K562 (cell line): ENCODE measurements around the gene GALE. TPM values are rescaled to one million over a fixed set of nuclear protein-coding genes. Genes with fewer than 3 reads are reported as not detected.

Experiments
- BDP1 ChIP-seq: IDR thresholded peaks from 3 replicates; pipeline ENCODE4 v1.6.1; 2011; ENCODE audit not compliant: insufficient read length, insufficient read depth
- BRD4 ChIP-seq: fragments of 200-600 bp; sonication (generic); IDR thresholded peaks from 2 replicates; pipeline ENCODE4 v1.6.1; 2017; ENCODE audit warnings: inconsistent platforms
- CBFA2T2 ChIP-seq: fragments of 450-650 bp; conservative IDR thresholded peaks from 2 replicates; pipeline ENCODE4 v1.6.1; 2017; ENCODE audit warnings: mild to moderate bottlenecking
- CCAR2 ChIP-seq: fragments of 200-400 bp; formaldehyde crosslinking; IDR thresholded peaks from 2 replicates; pipeline ENCODE4 v1.6.1; 2017; ENCODE audit warnings: mild to moderate bottlenecking, low read depth, low read length
- HEY1 ChIP-seq: fragments of 250-450 bp; sonication (Bioruptor Pico); IDR thresholded peaks from 2 replicates; pipeline ENCODE4 v1.5.0; 2020; ENCODE audit warnings: mild to moderate bottlenecking, moderate library complexity, borderline replicate concordance
- KDM2B ChIP-seq: fragments of 250-450 bp; sonication (Bioruptor Pico); IDR thresholded peaks from 2 replicates; pipeline ENCODE4 v1.8.0; 2021; ENCODE audit warnings: mild to moderate bottlenecking, moderate library complexity
- KLF6 ChIP-seq: fragments of 250-450 bp; sonication (Bioruptor Pico); IDR thresholded peaks from 2 replicates; pipeline ENCODE4 v1.4.0; 2020; ENCODE audit warnings: mild to moderate bottlenecking, moderate library complexity, borderline replicate concordance
- MEIS2 ChIP-seq: fragments of 450-650 bp; IDR thresholded peaks from 2 replicates; pipeline ENCODE4 v1.6.1; 2014; ENCODE audit warnings: mild to moderate bottlenecking; ENCODE audit not compliant: partially characterized antibody
- MYBL2 ChIP-seq, 2 experiments: fragments of 450-650 bp in 1 of 2; sonication (generic) in 1 of 2; formaldehyde crosslinking in 1 of 2; IDR thresholded peaks; 2 replicates each; pipeline versions ENCODE4 v1.6.1 to v1.8.1; 2017 to 2022; ENCODE audit warnings: borderline replicate concordance in 1 of 2, inconsistent platforms in 1 of 2, low read depth in 1 of 2, mild to moderate bottlenecking in 1 of 2, missing genetic modification reagents in 1 of 2, moderate library complexity in 1 of 2
- NFIC ChIP-seq: fragments of 450-650 bp; IDR thresholded peaks from 2 replicates; pipeline ENCODE4 v1.6.1; 2017; ENCODE audit warnings: mild to moderate bottlenecking, inconsistent platforms
- POLR2AphosphoS2 ChIP-seq: IDR thresholded peaks from 2 replicates; pipeline ENCODE4 v1.6.1; 2012; ENCODE audit warnings: low read length, improper control_type of control experiment
- SAP30 ChIP-seq: fragments of 200-600 bp; sonication (generic); IDR thresholded peaks from 2 replicates; pipeline ENCODE4 v1.6.1; 2012; ENCODE audit warnings: borderline replicate concordance, low read depth, mild to moderate bottlenecking, moderate library complexity, low read length, control low read depth, inconsistent platforms; ENCODE audit not compliant: insufficient read depth, poor library complexity, severe bottlenecking
- SMARCC2 ChIP-seq: fragments of 450-650 bp; IDR thresholded peaks from 2 replicates; pipeline ENCODE4 v1.6.1; 2017; ENCODE audit warnings: antibody characterized with exemption, moderate library complexity, mild to moderate bottlenecking, low read depth
- TAF9B ChIP-seq: fragments of 450-650 bp; IDR thresholded peaks from 2 replicates; pipeline ENCODE4 v1.6.1; 2018; ENCODE audit warnings: mild to moderate bottlenecking; ENCODE audit not compliant: partially characterized antibody
- ZFX ChIP-seq: sonication (generic); formaldehyde crosslinking; IDR thresholded peaks from 2 replicates; pipeline ENCODE4 v1.8.0; 2022; ENCODE audit warnings: mild to moderate bottlenecking, missing genetic modification reagents, moderate library complexity
- ZNF174 ChIP-seq: fragments of 250-450 bp; sonication (Bioruptor Pico); IDR thresholded peaks from 2 replicates; pipeline ENCODE4 v1.4.0; 2020; ENCODE audit warnings: mild to moderate bottlenecking
- ZNF184 ChIP-seq: sonication (generic); formaldehyde crosslinking; IDR thresholded peaks from 2 replicates; pipeline ENCODE4 v1.5.0; 2020; ENCODE audit warnings: missing genetic modification reagents
- ZNF24 ChIP-seq: fragments of 450-650 bp; IDR thresholded peaks from 2 replicates; pipeline ENCODE4 v1.6.1; 2016
- ZNF354B ChIP-seq: fragments of 250-450 bp; sonication (Bioruptor Pico); IDR thresholded peaks from 2 replicates; pipeline ENCODE4 v1.4.0; 2020
- ZNF699 ChIP-seq: fragments of 250-450 bp; sonication (Bioruptor Pico); IDR thresholded peaks from 2 replicates; pipeline ENCODE4 v1.8.0; 2021; ENCODE audit warnings: mild to moderate bottlenecking, moderate library complexity; ENCODE audit not compliant: insufficient replicate concordance
- polyA plus RNA-seq, 8 experiments: library from polyadenylated mRNA; depleted of rRNA in 4 of 8; stranded (reverse) in 5 of 8; unstranded in 3 of 8; fragments of >200 nt; fragmentation: Nextera tagmentation in 2 of 8; fragmentation: Illumina TruSeq in 1 of 8; extraction: Ambion mirVana in 2 of 8; extraction: Trizol in 1 of 8; gene quantifications; 2 replicates each; pipeline versions ENCODE4 v1.2.1 to v1.2.3, GENCODE V29; 2011 to 2014; ENCODE audit warnings: inconsistent platforms in 1 of 8, missing spikeins in 1 of 8
- total RNA-seq, 7 experiments: library from RNA; depleted of rRNA in 6 of 7; stranded (reverse); fragments of >200 nt in 6 of 7; fragmentation: Illumina TruSeq in 2 of 7; extraction: Trizol in 2 of 7; gene quantifications; 2 replicates each; pipeline versions ENCODE4 v1.2.1 to v1.2.3, GENCODE V29; 2011 to 2021; ENCODE audit warnings: low replicate concordance in 1 of 7
- TF ChIP-seq, protein P1 (sequence below): fragments of 250-450 bp; sonication (Bioruptor Pico); IDR thresholded peaks from 2 replicates; pipeline ENCODE4 v1.4.0; 2020; ENCODE audit warnings: mild to moderate bottlenecking, moderate library complexity, borderline replicate concordance
- TF ChIP-seq, protein P2 (sequence below): sonication (generic); formaldehyde crosslinking; IDR thresholded peaks from 2 replicates; pipeline ENCODE4 v1.8.1; 2023; ENCODE audit warnings: mild to moderate bottlenecking, missing genetic modification reagents, moderate library complexity
- TF ChIP-seq, protein P3 (sequence below): sonication (generic); formaldehyde crosslinking; IDR thresholded peaks from 2 replicates; pipeline ENCODE4 v1.8.0; 2022; ENCODE audit warnings: missing genetic modification reagents, mild to moderate bottlenecking, moderate library complexity, borderline replicate concordance

Gene GALE
- total and polyA plus RNA-seq, 9 of the 15 experiments (the other 6 are each of a cell fraction or from before 2014, with no cell fraction given), result 8.4 to 139 (median 88.3) TPM

DNA sequence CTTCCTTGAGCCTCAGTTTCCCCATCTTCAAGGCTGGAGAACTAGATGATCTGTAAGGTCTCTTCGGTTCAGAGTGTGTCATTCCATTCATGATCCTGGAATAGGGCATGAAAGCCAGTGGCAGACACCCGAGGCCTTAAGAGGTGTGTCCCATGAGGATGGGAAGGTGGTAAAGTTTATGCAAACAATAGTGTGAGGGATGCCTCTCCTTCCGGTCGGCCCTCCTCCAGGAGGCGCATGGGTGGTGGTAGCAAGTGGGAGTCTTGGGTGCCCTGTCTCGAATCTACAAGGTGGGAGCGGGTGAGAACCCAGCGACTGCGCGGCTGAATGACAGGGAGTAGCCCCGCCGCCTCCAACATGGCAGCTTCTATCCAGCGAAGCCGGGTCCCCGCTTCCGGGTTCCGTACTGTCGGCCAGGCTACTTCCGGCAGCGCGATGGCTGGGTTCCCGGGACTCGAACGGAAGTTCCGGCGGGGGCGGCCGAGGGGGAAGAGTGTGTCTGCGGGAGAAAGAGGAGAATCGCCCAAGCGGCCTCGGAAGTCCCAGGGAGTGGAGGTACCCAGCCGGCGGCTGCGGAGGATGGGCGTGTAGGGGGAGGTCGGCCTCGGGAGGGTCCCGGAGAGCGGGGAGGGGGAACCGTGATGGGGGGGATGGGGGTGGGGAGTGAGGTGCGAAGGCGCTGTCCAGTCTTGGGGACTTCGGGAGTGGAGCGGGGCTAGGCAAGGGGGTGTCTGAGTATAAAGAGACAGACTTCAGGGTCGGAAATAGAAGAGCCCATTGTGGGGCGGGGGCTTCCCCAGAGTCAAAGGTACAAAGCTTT, 9.6 kb downstream of the GALE start, which contains the start of gene LYPLA2 (continued):
- TF ChIP-seq, protein P1, sequence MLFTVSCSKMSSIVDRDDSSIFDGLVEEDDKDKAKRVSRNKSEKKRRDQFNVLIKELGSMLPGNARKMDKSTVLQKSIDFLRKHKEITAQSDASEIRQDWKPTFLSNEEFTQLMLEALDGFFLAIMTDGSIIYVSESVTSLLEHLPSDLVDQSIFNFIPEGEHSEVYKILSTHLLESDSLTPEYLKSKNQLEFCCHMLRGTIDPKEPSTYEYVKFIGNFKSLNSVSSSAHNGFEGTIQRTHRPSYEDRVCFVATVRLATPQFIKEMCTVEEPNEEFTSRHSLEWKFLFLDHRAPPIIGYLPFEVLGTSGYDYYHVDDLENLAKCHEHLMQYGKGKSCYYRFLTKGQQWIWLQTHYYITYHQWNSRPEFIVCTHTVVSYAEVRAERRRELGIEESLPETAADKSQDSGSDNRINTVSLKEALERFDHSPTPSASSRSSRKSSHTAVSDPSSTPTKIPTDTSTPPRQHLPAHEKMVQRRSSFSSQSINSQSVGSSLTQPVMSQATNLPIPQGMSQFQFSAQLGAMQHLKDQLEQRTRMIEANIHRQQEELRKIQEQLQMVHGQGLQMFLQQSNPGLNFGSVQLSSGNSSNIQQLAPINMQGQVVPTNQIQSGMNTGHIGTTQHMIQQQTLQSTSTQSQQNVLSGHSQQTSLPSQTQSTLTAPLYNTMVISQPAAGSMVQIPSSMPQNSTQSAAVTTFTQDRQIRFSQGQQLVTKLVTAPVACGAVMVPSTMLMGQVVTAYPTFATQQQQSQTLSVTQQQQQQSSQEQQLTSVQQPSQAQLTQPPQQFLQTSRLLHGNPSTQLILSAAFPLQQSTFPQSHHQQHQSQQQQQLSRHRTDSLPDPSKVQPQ (CRISPR knock-in tag), result no peak
- TF ChIP-seq HEY1 (CRISPR knock-in tag) (no peak), MEIS2 (peak; percentile 63), KLF6 (CRISPR knock-in tag) (peak; percentile 39; the same call in 1 of the 2 replicates), ZNF24 (no peak), ZFX (CRISPR knock-in tag) (peak; percentile 87), NFIC (peak; percentile 73), BRD4 (peak; percentile 85; the same call in 1 of the 2 replicates), TAF9B (peak; percentile 59), ZNF354B (CRISPR knock-in tag) (no peak), BDP1 (no peak), SMARCC2 (no peak), CCAR2 (no peak), POLR2AphosphoS2 (no peak), ZNF699 (CRISPR knock-in tag) (no peak), ZNF174 (CRISPR knock-in tag) (no peak), KDM2B (CRISPR knock-in tag) (0 out of 2 replicates have a peak, but pooled peaks have one; percentile 22), MYBL2 (IDR thresholded peaks at IDR 0.05; ENCODE audit: low read depth) (no peak), MYBL2 (CRISPR knock-in tag; IDR thresholded peaks at IDR 0.05; ENCODE audit: borderline replicate concordance) (no peak), ZNF184 (CRISPR knock-in tag) (no peak), SAP30 (peak; percentile 98), CBFA2T2 (no peak)
- TF ChIP-seq, protein P2, sequence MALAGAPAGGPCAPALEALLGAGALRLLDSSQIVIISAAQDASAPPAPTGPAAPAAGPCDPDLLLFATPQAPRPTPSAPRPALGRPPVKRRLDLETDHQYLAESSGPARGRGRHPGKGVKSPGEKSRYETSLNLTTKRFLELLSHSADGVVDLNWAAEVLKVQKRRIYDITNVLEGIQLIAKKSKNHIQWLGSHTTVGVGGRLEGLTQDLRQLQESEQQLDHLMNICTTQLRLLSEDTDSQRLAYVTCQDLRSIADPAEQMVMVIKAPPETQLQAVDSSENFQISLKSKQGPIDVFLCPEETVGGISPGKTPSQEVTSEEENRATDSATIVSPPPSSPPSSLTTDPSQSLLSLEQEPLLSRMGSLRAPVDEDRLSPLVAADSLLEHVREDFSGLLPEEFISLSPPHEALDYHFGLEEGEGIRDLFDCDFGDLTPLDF, result no peak; the same call in 1 of the 2 replicates
- TF ChIP-seq, protein P3, sequence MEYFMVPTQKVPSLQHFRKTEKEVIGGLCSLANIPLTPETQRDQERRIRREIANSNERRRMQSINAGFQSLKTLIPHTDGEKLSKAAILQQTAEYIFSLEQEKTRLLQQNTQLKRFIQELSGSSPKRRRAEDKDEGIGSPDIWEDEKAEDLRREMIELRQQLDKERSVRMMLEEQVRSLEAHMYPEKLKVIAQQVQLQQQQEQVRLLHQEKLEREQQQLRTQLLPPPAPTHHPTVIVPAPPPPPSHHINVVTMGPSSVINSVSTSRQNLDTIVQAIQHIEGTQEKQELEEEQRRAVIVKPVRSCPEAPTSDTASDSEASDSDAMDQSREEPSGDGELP (CRISPR knock-in tag), result peak; percentile 86
